AG04450 (cell line): Measurements from ENCODE around the gene LRIG1. TPM values are rescaled to one million over a fixed set of nuclear protein-coding genes. Genes with fewer than 3 reads are reported as not detected.

Experiments
- CTCF ChIA-PET: fragments of 300-600, 350-600 bp; formaldehyde crosslinking; extraction: SDS; loops from one replicate; lab custom pipeline; 2022; ENCODE audit warnings: antibody characterized with exemption, inconsistent platforms; lab: Charles Lee
- POLR2A ChIA-PET: fragments of 350-600 bp; formaldehyde crosslinking; extraction: SDS; loops from one replicate; lab custom pipeline; 2021; ENCODE audit warnings: antibody characterized with exemption, inconsistent platforms; lab: Yijun Ruan, JAX
- DNase-seq: peaks from one replicate; pipeline ENCODE4 v3.0.0-alpha.2; 2011; ENCODE audit warnings: low read depth, low spot score
- H3K27ac ChIP-seq: one replicate; pipeline ENCODE4 v1.5.1; 2012; ENCODE audit warnings: low read depth, low read length, control low read depth
- H3K27me3 ChIP-seq: one replicate; pipeline ENCODE4 v1.6.0; 2012; ENCODE audit warnings: low read length; ENCODE audit not compliant: control insufficient read depth, insufficient read depth
- H3K4me3 ChIP-seq: 2 replicates; pipeline ENCODE4 v1.5.1; 2011; ENCODE audit warnings: mild to moderate bottlenecking, low read depth, low read length, control low read depth
- H3K9me3 ChIP-seq: 2 replicates; pipeline ENCODE4 v1.5.1; 2012; ENCODE audit warnings: low read length; ENCODE audit not compliant: control insufficient read depth, insufficient read depth
- polyA plus RNA-seq: library from polyadenylated mRNA; depleted of rRNA; stranded (reverse); fragments of >200 nt; gene quantifications from 2 replicates; pipeline ENCODE4 v1.2.3, GENCODE V29; 2011
- TF ChIP-seq, protein P1 (sequence below): IDR thresholded peaks from 2 replicates; pipeline ENCODE4 v1.5.1; 2011; ENCODE audit warnings: low read depth, low read length, control low read depth, inconsistent platforms

Gene LRIG1
- polyA plus RNA-seq, 1 experiment = 68.3 TPM

- Histone ChIP-seq H3K9me3 (no peaks in the 10 kb centered on the region), H3K27ac (no peak overlapping the region), H3K4me3 (no peak overlapping the region), H3K27me3 (no peaks in the 10 kb centered on the region)
- TF ChIP-seq, protein P1, sequence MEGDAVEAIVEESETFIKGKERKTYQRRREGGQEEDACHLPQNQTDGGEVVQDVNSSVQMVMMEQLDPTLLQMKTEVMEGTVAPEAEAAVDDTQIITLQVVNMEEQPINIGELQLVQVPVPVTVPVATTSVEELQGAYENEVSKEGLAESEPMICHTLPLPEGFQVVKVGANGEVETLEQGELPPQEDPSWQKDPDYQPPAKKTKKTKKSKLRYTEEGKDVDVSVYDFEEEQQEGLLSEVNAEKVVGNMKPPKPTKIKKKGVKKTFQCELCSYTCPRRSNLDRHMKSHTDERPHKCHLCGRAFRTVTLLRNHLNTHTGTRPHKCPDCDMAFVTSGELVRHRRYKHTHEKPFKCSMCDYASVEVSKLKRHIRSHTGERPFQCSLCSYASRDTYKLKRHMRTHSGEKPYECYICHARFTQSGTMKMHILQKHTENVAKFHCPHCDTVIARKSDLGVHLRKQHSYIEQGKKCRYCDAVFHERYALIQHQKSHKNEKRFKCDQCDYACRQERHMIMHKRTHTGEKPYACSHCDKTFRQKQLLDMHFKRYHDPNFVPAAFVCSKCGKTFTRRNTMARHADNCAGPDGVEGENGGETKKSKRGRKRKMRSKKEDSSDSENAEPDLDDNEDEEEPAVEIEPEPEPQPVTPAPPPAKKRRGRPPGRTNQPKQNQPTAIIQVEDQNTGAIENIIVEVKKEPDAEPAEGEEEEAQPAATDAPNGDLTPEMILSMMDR = no peak
- POLR2A ChIA-PET = no interaction called here
- no peak for DNase-seq
- CTCF ChIA-PET = interaction anchor here (0.6 kb wide), 1 partner anchor 100 kb away, joined by 3 read pairs; no protein-coding TSS in a partner anchor
Observed at GRCh38 chr3:66507423-66508260, 6.8 kb upstream of the LRIG1 start.

GRCh38 chr3:66506154-66506553 is 5.3 kb upstream of the LRIG1 start:
- ChIA-PET CTCF (interaction anchor here (0.5 to 1.0 kb wide), 3 partner anchors 12 to 229 kb away, joined by 3 to 5 read pairs (median 3); no protein-coding TSS in a partner anchor), POLR2A (no interaction called here)

GRCh38 chr3:66504850-66505641 is 4.2 kb upstream of the LRIG1 start:
- no peaks in the 10 kb centered on the region; the same call in 1 of the 2 replicates for H3K9me3 ChIP-seq
- no peak overlapping the region for H3K4me3 ChIP-seq
- CTCF ChIA-PET = no interaction called here
- no peaks in the 10 kb centered on the region for H3K27me3 ChIP-seq
- TF ChIP-seq, protein P1 = no peak
- no peak overlapping the region for H3K27ac ChIP-seq
- no peak for DNase-seq
- POLR2A ChIA-PET = interaction anchor here (0.6 kb wide), 1 partner anchor 1037 kb away, joined by 3 read pairs; no protein-coding TSS in a partner anchor

More at GRCh38 chr3:66506154-66506553, 5.3 kb upstream of the LRIG1 start:
- Histone ChIP-seq H3K9me3 (no peaks in the 10 kb centered on the region), H3K4me3 (no peak overlapping the region), H3K27ac (no peak overlapping the region), H3K27me3 (no peaks in the 10 kb centered on the region)
- DNase-seq = no peak
- TF ChIP-seq, protein P1 = no peak

- Histone ChIP-seq H3K9me3 (no peaks in the 10 kb centered on the region; the same call in 1 of the 2 replicates), H3K27ac (no peak overlapping the region), H3K4me3 (no peak overlapping the region), H3K27me3 (no peaks in the 10 kb centered on the region)
- ChIA-PET POLR2A (no interaction called here), CTCF (interaction anchor here (0.6 kb wide), 1 partner anchor 203 kb away, joined by 3 read pairs; no protein-coding TSS in a partner anchor)
- TF ChIP-seq, protein P1 = no peak
- DNase-seq = no peak
Observed at GRCh38 chr3:66502981-66503380, 2.2 kb upstream of the LRIG1 start.
